ENCODE data around the gene COQ4. TPM values are rescaled to one million over a fixed set of nuclear protein-coding genes. Genes with fewer than 3 reads are reported as not detected.

The COQ4 gene
- total RNA-seq, 1 experiment from 2014 or later, result 45.8 TPM

GRCh38 chr9:128275198-128276007, 47.2 kb upstream of the COQ4 start, which contains the start of gene GOLGA2:
GOLGA2 (minus strand) TSS chr9:128276007; CDS start chr9:128275976, 31 bp downstream.
- peak within 1 kb of the TSS; percentile 93 to 99 for H3K4me3 ChIP-seq (replicated peaks in 1 of 2; ENCODE audit: low read depth in 1 of 2, low read length in 2 of 2)
- CTCF ChIA-PET, result interaction anchor here (0.9 to 1.0 kb wide), 2 partner anchors 10 to 20 kb away, joined by 3 read pairs; no protein-coding TSS in a partner anchor
- TF ChIP-seq CEBPB (IDR thresholded peaks at IDR 0.05; ENCODE audit: low read depth) (no peak), TCF7L2 (IDR thresholded peaks at IDR 0.05; ENCODE audit: borderline replicate concordance, extremely low read depth, insufficient read depth, insufficient read length) (peak; percentile 69), POLR2AphosphoS5 (IDR thresholded peaks at IDR 0.05; ENCODE audit: low read depth, low read length) (peak; percentile 58; the same call in 1 of the 2 replicates), CTCF (IDR thresholded peaks at IDR 0.05 in 2 of 3, conservative IDR thresholded peaks at IDR 0.05 in 1 of 3; ENCODE audit: borderline replicate concordance in 1 of 3, insufficient read depth in 1 of 3, low read depth in 2 of 3, low read length in 2 of 3) (no peak)
- H3K27ac ChIP-seq (ENCODE audit: low read depth, low read length), result peak within 1 kb of the TSS; percentile 92
- H3K4me2 ChIP-seq (ENCODE audit: low read length), result peak within 1 kb of the TSS; percentile 99
- no peaks in the 10 kb centered on the region for H3K27me3 ChIP-seq (ENCODE audit: insufficient read depth, low read length)
- H3K79me2 ChIP-seq (ENCODE audit: insufficient read depth, low read length), result peaks cover 23% of the 10 kb centered on the region
- peaks cover 7 to 8% of the 10 kb centered on the region in 2 experiments; a peak in 2 of 4 replicates for H3K36me3 ChIP-seq (ENCODE audit: control insufficient read depth in 1 of 2, insufficient read depth in 2 of 2, low read length in 2 of 2)
- DNase-seq (ENCODE audit: low read depth, low spot score), result peak; percentile 24
- ATAC-seq, result peak; percentile 67
- peak within 1 kb of the TSS; percentile 98 for H3K9ac ChIP-seq (ENCODE audit: low read length)
- RAD21 ChIA-PET (ENCODE audit: low non-redundant PET in 1 of 2, low total read pairs in 2 of 2, uncharacterized antibody in 2 of 2, unreplicated experiment in 2 of 2), result interaction anchor here in 1 of 2 experiments (0.9 kb wide), 1 partner anchor 20 kb away, joined by 3 read pairs; no protein-coding TSS in a partner anchor
- peaks cover 22 to 38% of the 10 kb centered on the region in 2 experiments for H3K4me1 ChIP-seq (ENCODE audit: control insufficient read depth in 1 of 2, insufficient read depth in 2 of 2, low read length in 2 of 2)
- no peaks in the 10 kb centered on the region for H4K20me1 ChIP-seq (ENCODE audit: insufficient read depth)
- intact Hi-C loops (cut with micrococcal nuclease), result no loop called here
- no peaks in the 10 kb centered on the region for H3K9me2 ChIP-seq (ENCODE audit: insufficient read depth)
- no peaks in the 10 kb centered on the region for H3K9me3 ChIP-seq (ENCODE audit: control insufficient read depth in 1 of 2, insufficient read depth in 1 of 2, low read depth in 1 of 2, low read length in 2 of 2)
- no TSS peak for BruUV-seq (replicated peaks)
- H2AFZ ChIP-seq (ENCODE audit: low read depth, low read length, poor library complexity, severe bottlenecking), result no peak within 1 kb of the TSS
- POLR2A ChIA-PET, result interaction anchor here (0.5 to 1.1 kb wide), 5 partner anchors 9 to 96 kb away, joined by 3 to 4 read pairs (median 3); partner anchors contain the start of gene URM1

Data from HCT116 (cell line).